OCI-LY3 (cell line): ENCODE data around the gene ADGRV1.

ENCODE experiments used
- CTCF ChIP-seq: fragments of 200-600, 300-600 bp; sonication (generic); IDR thresholded peaks from 2 replicates; pipeline ENCODE4 v1.5.1; 2014; ENCODE audit warnings: antibody characterized with exemption, low read length, low read depth
- EZH2phosphoT487 ChIP-seq: fragments of 200-600 bp; shearing (Covaris generic); IDR thresholded peaks from 2 replicates; pipeline ENCODE4 v1.6.1; 2018; ENCODE audit warnings: antibody characterized with exemption, mixed run types, low read depth

GRCh38 chr5:91144491-91145332 lies 586.1 kb downstream of the ADGRV1 start:
- TF ChIP-seq CTCF (no peak), EZH2phosphoT487 (no peak)
